ENCODE measurements around the gene RELA. TPM values are rescaled to one million over a fixed set of nuclear protein-coding genes. Genes with fewer than 3 reads are reported as not detected.
"Not testable (repeated sequence)": the region's sequence is repeated elsewhere in the genome, so short reads cannot be mapped to it uniquely, and the experiment has no call there.

RELA gene
- total RNA-seq, 1 donor from 2014 or later = 62.6 TPM

GRCh38 chr11:65692367-65692766, 29.7 kb upstream of the RELA start:
- Mint-ChIP-seq H3K36me3 (ENCODE audit: low read depth, unreplicated experiment) (no peaks in the 10 kb centered on the region), H3K27me3 (ENCODE audit: unreplicated experiment) (peaks cover 2% of the 10 kb centered on the region), H3K4me3 (ENCODE audit: unreplicated experiment) (peak overlapping the region; percentile 24), H3K27ac (ENCODE audit: unreplicated experiment) (peak overlapping the region; percentile 33), H3K9me3 (ENCODE audit: unreplicated experiment) (no peaks in the 10 kb centered on the region), H3K4me1 (ENCODE audit: unreplicated experiment) (peaks cover 10% of the 10 kb centered on the region)
- DNase-seq (ENCODE audit: low spot score) = no peak
- no peak for TF ChIP-seq CTCF (IDR thresholded peaks at IDR 0.05; ENCODE audit: unreplicated experiment)

GRCh38 chr11:65691847-65692246, 29.1 kb upstream of the RELA start:
- not testable (repeated sequence) for H3K9me3 Mint-ChIP-seq (ENCODE audit: unreplicated experiment); H3K27me3 Mint-ChIP-seq (ENCODE audit: unreplicated experiment); H3K36me3 Mint-ChIP-seq (ENCODE audit: low read depth, unreplicated experiment); H3K4me3 Mint-ChIP-seq (ENCODE audit: unreplicated experiment); DNase-seq (ENCODE audit: low spot score); H3K4me1 Mint-ChIP-seq (ENCODE audit: unreplicated experiment); H3K27ac Mint-ChIP-seq (ENCODE audit: unreplicated experiment)

- Mint-ChIP-seq H3K27ac (ENCODE audit: unreplicated experiment) (no peak overlapping the region), H3K4me3 (ENCODE audit: unreplicated experiment) (no peak overlapping the region), H3K27me3 (ENCODE audit: unreplicated experiment) (no peaks in the 10 kb centered on the region), H3K36me3 (ENCODE audit: low read depth, unreplicated experiment) (no peaks in the 10 kb centered on the region), H3K9me3 (ENCODE audit: unreplicated experiment) (no peaks in the 10 kb centered on the region), H3K4me1 (ENCODE audit: unreplicated experiment) (no peaks in the 10 kb centered on the region)
- no peak for DNase-seq (ENCODE audit: low spot score)
- TF ChIP-seq CTCF (IDR thresholded peaks at IDR 0.05; ENCODE audit: unreplicated experiment) = no peak
Measured at GRCh38 chr11:65685981-65686380, 23.3 kb upstream of the RELA start.

GRCh38 chr11:65683480-65683879, 20.8 kb upstream of the RELA start:
- H3K27ac Mint-ChIP-seq (ENCODE audit: unreplicated experiment); H3K27me3 Mint-ChIP-seq (ENCODE audit: unreplicated experiment); H3K4me1 Mint-ChIP-seq (ENCODE audit: unreplicated experiment); DNase-seq (ENCODE audit: low spot score); H3K4me3 Mint-ChIP-seq (ENCODE audit: unreplicated experiment); H3K9me3 Mint-ChIP-seq (ENCODE audit: unreplicated experiment); H3K36me3 Mint-ChIP-seq (ENCODE audit: low read depth, unreplicated experiment): not testable (repeated sequence)

GRCh38 chr11:65680192-65680743, 17.6 kb upstream of the RELA start:
- H3K36me3 Mint-ChIP-seq (ENCODE audit: low read depth, unreplicated experiment) = no peaks in the 10 kb centered on the region
- no peak overlapping the region for H3K27ac Mint-ChIP-seq (ENCODE audit: unreplicated experiment)
- no peaks in the 10 kb centered on the region for H3K9me3 Mint-ChIP-seq (ENCODE audit: unreplicated experiment)
- DNase-seq (ENCODE audit: low spot score) = no peak
- no peaks in the 10 kb centered on the region for H3K4me1 Mint-ChIP-seq (ENCODE audit: unreplicated experiment)
- no peaks in the 10 kb centered on the region for H3K27me3 Mint-ChIP-seq (ENCODE audit: unreplicated experiment)
- H3K4me3 Mint-ChIP-seq (ENCODE audit: unreplicated experiment) = no peak overlapping the region
- TF ChIP-seq CTCF (IDR thresholded peaks at IDR 0.05; ENCODE audit: unreplicated experiment) = no peak

GRCh38 chr11:65672982-65673381, 10.3 kb upstream of the RELA start:
- no peaks in the 10 kb centered on the region for H3K27me3 Mint-ChIP-seq (ENCODE audit: unreplicated experiment)
- TF ChIP-seq CTCF (IDR thresholded peaks at IDR 0.05; ENCODE audit: unreplicated experiment) = no peak
- H3K9me3 Mint-ChIP-seq (ENCODE audit: unreplicated experiment) = no peaks in the 10 kb centered on the region
- H3K4me1 Mint-ChIP-seq (ENCODE audit: unreplicated experiment) = no peaks in the 10 kb centered on the region
- no peaks in the 10 kb centered on the region for H3K36me3 Mint-ChIP-seq (ENCODE audit: low read depth, unreplicated experiment)
- DNase-seq (ENCODE audit: low spot score) = no peak
- no peak overlapping the region for H3K27ac Mint-ChIP-seq (ENCODE audit: unreplicated experiment)
- H3K4me3 Mint-ChIP-seq (ENCODE audit: unreplicated experiment) = no peak overlapping the region
